A172 (cell line): ENCODE measurements around the gene HS3ST6. TPM values are rescaled to one million over a fixed set of nuclear protein-coding genes. Genes with fewer than 3 reads are reported as not detected.
"Not testable (repeated sequence)": the region's sequence is repeated elsewhere in the genome, so short reads cannot be mapped to it uniquely, and the experiment has no call there.

ENCODE experiments used
- DNase-seq: peaks from one replicate; pipeline ENCODE4 v3.0.0-alpha.2; 2015; ENCODE audit warnings: low spot score
- total RNA-seq: library from RNA; depleted of rRNA; stranded (reverse); fragments of >200 nt; shearing (Covaris generic); gene quantifications from 2 replicates; pipeline ENCODE4 v1.2.3, GENCODE V29; 2014

Gene HS3ST6
- total RNA-seq, 1 experiment from 2014 or later = not detected

DNA sequence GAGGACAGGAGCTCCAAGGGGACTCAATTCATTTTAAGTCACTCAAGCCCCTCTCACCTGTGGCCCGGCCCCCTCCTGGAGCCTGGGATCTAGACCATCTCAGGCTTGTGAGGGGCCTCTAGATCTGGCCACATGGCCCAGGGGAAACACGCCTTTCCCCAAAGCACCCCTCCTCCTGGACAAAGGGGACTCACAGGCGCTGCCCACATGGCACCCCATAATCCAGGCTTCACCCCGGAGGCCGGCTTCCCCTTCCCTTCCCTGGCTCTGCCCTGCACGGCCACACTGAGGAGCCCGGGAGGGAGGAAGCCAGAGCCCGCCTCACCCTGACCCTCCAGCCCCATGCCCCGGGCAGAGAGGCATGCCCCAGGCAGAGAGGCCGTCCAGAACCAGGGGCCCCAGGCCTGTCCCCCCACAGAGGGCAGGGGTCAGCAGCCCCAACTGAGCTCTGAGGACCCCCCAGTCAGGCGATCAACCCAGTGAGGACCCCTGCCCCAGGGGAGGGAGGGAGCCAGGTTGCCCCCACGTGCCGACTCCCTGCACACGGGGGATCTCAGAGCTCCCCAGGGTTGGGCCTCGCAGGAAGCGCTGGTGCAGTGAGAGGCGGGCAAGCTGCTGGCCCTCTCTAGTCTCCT lies 10.9 kb downstream of the HS3ST6 start:
- no peak for DNase-seq

- no peak for DNase-seq
These were observed 11.4 kb downstream of the HS3ST6 start for GRCh38 chr16:1906846-1907165.

DNA sequence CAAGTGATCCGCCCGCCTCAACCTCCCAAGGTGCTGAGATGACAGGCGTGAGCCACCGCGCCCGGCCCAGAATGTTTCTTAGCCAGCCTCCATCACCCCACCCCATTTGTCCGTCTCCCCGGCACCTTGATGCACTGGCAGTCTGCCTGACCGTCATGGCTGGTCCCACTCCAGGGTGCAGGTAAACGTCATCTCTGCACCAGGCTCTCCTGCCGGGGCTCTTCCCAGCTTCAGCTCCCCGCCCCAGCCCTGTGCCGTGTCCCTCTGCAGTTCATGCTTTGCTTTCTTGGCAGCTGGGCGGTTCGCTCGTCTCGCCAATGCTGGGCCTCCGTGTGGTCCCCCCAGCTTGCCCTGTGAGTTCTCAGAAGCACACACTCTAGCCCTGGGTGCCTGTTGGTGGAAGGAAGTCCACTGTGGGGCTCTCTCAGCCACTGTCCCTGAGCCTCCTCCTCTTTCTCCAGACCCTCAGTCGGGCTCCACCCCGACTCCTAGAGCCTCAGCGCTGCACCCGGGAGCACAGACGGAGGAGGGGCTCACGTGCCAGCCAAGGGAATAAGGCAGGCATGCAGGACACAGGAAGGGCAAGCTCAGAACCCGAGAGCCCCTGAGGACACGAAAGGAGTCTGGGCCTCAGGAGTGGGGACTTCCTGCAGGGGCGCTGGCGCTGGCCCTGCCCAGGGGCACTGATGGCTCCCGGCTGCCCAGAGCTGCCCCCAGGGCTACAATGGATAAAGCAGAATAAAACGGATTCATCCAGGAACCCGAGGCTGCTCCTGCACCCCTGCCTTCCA lies 12.0 kb downstream of the HS3ST6 start:
- no peak for DNase-seq

DNA sequence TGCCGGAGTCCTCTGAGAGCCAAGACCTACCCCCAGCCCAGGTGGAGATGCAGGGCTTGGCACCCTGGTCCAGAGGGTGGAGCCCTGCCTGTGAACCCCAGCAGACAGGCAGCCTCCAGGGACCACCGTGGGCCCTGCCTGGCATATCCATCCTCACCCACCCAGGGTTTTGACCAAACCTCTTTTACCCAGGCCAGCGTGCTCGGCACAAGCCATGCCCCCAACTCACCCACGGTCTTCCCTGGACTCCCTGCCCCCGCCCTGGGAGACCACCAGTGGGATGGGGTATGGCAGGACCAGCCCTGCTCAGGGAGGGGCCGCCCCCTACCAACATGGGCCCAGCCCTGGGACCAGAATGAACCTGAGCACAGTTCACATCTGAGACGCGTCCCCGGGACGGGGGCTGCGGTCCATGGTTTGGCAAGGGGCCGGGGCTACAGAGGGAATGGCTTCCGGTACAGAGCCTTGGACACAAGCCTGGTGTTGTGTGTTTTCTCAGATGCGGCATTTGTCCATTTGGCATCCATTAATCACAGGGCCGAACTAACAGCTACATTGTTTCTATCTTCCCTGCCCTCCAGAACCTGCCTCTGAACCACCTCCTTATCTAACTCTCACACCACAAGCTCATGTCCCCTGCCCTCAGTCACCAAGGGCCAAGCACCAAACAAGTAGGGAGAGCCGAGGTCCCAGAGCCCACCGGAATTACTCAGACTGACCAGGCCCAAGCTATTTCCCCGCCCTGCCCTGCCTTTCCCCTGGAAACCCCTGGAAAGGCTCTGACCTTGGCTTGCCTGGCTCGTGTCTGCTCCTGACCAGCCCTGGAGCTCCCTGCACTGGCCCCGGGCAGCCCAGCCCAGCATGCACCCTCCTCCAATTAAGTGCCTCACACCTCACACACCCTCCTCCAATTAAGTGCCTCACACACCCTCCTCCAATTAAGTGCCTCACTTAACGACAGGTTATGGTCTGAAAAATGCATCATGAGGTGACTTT lies 14.1 kb downstream of the HS3ST6 start:
- DNase-seq = no peak

GRCh38 chr16:1903220-1903574 lies 15.0 kb downstream of the HS3ST6 start:
- DNase-seq = no peak

DNA sequence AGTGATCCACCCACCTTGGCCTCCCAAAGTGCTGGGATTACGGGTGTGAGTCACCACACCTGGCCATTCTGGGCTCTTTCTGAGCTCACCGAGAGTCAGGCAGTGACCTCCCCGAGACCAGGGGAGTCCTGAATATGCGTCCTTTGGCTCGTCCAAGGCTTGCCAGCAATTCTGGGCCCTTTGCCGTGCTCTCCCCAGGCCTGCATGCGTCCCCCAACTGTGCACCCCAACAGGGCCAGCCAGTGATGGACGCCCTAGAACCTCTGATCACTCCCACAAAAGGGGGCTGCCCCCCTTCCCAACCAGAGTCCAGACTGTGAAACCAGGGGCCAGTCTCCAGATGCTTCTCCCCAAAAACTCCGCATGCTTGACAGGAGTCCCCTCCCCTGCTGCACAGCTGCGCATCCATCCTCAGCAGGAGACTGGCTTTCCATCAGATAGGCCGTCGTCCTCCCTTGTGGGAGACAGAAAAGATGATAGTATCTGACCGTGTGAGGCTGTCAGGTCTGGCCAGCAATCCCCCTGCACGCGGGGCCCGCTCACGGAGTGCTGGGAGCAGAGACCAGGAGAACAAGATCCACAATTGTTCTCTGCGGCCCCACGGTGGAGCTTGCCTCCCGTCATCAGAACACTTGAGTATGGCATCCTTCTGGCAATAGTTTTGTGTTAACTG lies 15.5 kb downstream of the HS3ST6 start:
- no peak for DNase-seq

- DNase-seq = no peak
These were observed 17.8 kb downstream of the HS3ST6 start for GRCh38 chr16:1900452-1900774.

- DNase-seq = no peak
These were observed 18.4 kb downstream of the HS3ST6 start for GRCh38 chr16:1899641-1900451.

GRCh38 chr16:1897692-1898091 lies 20.5 kb downstream of the HS3ST6 start:
- not testable (repeated sequence) for DNase-seq

GRCh38 chr16:1895949-1896675 lies 22.1 kb downstream of the HS3ST6 start:
- no peak for DNase-seq

- DNase-seq = no peak
These were observed 23.1 kb downstream of the HS3ST6 start for GRCh38 chr16:1895068-1895467.

GRCh38 chr16:1890708-1891050 lies 27.5 kb downstream of the HS3ST6 start:
- no peak for DNase-seq

GRCh38 chr16:1890024-1890707 lies 28.0 kb downstream of the HS3ST6 start:
- DNase-seq = no peak

GRCh38 chr16:1887711-1888354 lies 30.4 kb downstream of the HS3ST6 start:
- DNase-seq = no peak

GRCh38 chr16:1884889-1885288 lies 33.3 kb downstream of the HS3ST6 start:
- DNase-seq = no peak

DNA sequence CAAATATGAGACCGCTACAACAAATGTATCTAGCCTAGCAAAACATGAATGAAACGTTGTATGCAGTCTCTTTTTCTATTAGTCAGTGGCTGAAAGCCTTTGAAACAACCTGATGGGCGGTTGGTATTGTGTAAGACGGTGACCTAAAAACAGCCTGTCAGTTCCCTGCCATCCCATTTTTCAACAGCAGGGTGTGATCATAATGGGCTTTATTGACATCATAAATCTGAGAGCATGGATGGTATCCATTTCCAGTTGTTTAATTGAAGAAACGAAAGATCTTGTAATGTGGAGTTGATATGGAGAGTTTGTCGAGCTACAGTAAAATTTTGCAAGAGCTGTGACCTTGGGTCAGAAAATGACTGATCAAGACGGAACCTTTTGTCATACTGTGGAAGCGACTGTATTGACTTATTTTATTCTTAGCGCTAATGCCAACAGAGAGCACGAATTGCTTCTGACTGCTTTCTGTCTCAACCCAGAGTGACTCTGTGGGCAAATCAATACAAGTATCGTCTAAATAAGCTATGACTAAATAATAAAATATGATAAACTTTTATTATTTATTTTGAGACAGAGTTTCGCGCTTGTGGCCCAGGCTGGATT lies 34.0 kb downstream of the HS3ST6 start:
- no peak for DNase-seq

- not testable (repeated sequence) for DNase-seq
These were observed 37.0 kb downstream of the HS3ST6 start for GRCh38 chr16:1881172-1881571.

DNA sequence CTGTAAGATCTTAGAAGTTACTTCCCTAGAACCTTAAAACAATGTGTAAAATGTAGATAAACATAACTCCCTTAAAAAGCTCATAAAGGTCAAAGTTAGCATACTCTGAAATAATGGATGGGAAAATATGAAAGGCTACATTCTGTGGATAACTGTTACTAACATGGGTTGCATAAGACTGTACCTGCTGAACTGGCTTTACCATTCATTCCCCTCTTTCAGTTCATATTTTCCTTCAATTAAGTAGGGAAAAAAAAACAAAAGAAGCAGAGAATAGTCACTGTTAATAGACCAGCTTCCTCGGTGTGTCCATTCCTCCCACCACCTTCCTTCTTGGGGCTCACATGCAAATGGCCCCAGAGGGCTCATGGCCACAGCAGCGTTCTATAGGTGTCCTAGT lies 38.7 kb downstream of the HS3ST6 start:
- DNase-seq = no peak

DNA sequence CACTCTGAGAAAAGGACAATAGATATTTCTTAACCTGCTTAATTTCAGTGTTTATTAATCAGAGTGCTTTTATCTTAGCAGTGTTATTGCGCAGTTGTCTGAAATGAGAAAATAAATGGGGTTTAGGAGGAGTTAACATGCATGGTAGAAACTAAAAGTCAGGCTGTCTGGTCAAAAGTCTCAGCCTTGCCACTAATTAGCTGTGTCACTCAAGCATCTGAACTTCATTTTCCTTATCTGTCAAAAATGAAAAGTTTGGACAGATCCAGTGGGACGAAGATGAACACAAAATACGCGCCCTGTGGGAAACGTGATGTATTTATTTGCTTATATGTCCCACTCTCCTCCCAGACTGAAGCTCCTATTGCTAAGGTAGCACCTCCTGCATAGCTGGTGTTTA lies 40.0 kb downstream of the HS3ST6 start:
- no peak for DNase-seq
